HepG2 (cell line): Measurements from ENCODE around the gene ANKRD11. TPM values are rescaled to one million over a fixed set of nuclear protein-coding genes. Genes with fewer than 3 reads are reported as not detected.
A peak's percentile ranks its signal among the peaks of the same experiment; 100 is the strongest.

Experiments
- CEBPG ChIP-seq: IDR thresholded peaks from 2 replicates; pipeline ENCODE4 v1.6.1; 2016
- IKZF4 ChIP-seq: sonication (generic); formaldehyde crosslinking; IDR thresholded peaks from 2 replicates; pipeline ENCODE4 v1.5.1; 2020; ENCODE audit warnings: borderline replicate concordance, mild to moderate bottlenecking, low read depth, missing genetic modification reagents; ENCODE audit errors: not compliant biosample characterization
- ISX ChIP-seq: sonication (generic); formaldehyde crosslinking; conservative IDR thresholded peaks from 2 replicates; pipeline ENCODE4 v1.5.0; 2020; ENCODE audit warnings: missing genetic modification reagents
- KDM1A ChIP-seq: IDR thresholded peaks from 2 replicates; pipeline ENCODE4 v1.6.1; 2016; ENCODE audit warnings: missing compliant biosample characterization
- RCOR2 ChIP-seq: IDR thresholded peaks from 2 replicates; pipeline ENCODE4 v1.6.1; 2016; ENCODE audit warnings: missing biosample characterization, missing genetic modification reagents
- U2AF2 ChIP-seq: fragments of 200-400 bp; formaldehyde crosslinking; IDR thresholded peaks from 2 replicates; pipeline ENCODE4 v1.6.1; 2017; ENCODE audit warnings: low read depth, mild to moderate bottlenecking, low read length
- ZNF337 ChIP-seq: sonication (generic); formaldehyde crosslinking; IDR thresholded peaks from 2 replicates; pipeline ENCODE4 v1.5.1; 2020; ENCODE audit warnings: missing genetic modification reagents, low read depth, mild to moderate bottlenecking, borderline replicate concordance
- ZNF557 ChIP-seq: sonication (generic); formaldehyde crosslinking; IDR thresholded peaks from 2 replicates; pipeline ENCODE4 v1.4.0; 2020; ENCODE audit warnings: missing genetic modification reagents
- ZSCAN9 ChIP-seq: IDR thresholded peaks from 2 replicates; pipeline ENCODE4 v1.6.1; 2016; ENCODE audit warnings: borderline replicate concordance
- polyA plus RNA-seq, 8 experiments: library from polyadenylated mRNA; depleted of rRNA in 3 of 8; stranded (reverse) in 7 of 8; unstranded in 1 of 8; fragments of >200 nt; fragmentation: Illumina TruSeq in 4 of 8; extraction: Trizol in 4 of 8; gene quantifications; 2 replicates each; pipeline versions ENCODE4 v1.2.1 to v1.2.3, GENCODE V29; 2011 to 2016; ENCODE audit warnings: low read depth in 4 of 8, missing spikeins in 1 of 8, mixed read lengths in 1 of 8; ENCODE audit not compliant: insufficient read depth in 1 of 8
- total RNA-seq, 5 experiments: library from RNA; depleted of rRNA; stranded (reverse); fragments of >200 nt; fragmentation: Illumina TruSeq; extraction: Trizol; gene quantifications; 2 replicates each; pipeline ENCODE4 v1.2.3, GENCODE V29; 2016; ENCODE audit warnings: low read depth in 1 of 5
- TF ChIP-seq, protein P1 (sequence below): sonication (generic); formaldehyde crosslinking; IDR thresholded peaks from 2 replicates; pipeline ENCODE4 v1.4.0; 2020; ENCODE audit warnings: low read depth, missing genetic modification reagents
- TF ChIP-seq, protein P2 (sequence below), 2 experiments: IDR thresholded peaks; 2 replicates each; pipeline ENCODE4 v1.6.1; 2011 to 2012; ENCODE audit warnings: low read length in 2 of 2, borderline replicate concordance in 1 of 2, low read depth in 1 of 2, mild to moderate bottlenecking in 1 of 2, moderate library complexity in 1 of 2
- TF ChIP-seq, protein P3 (sequence below): sonication (generic); formaldehyde crosslinking; IDR thresholded peaks from 2 replicates; pipeline ENCODE4 v1.4.0; 2020; ENCODE audit warnings: mild to moderate bottlenecking, missing genetic modification reagents
- TF ChIP-seq, protein P4 (sequence below): sonication (generic); formaldehyde crosslinking; IDR thresholded peaks from 2 replicates; pipeline ENCODE4 v1.4.0; 2020; ENCODE audit warnings: missing genetic modification reagents; ENCODE audit errors: not compliant biosample characterization
- TF ChIP-seq, protein P5 (sequence below): sonication (generic); formaldehyde crosslinking; IDR thresholded peaks from 2 replicates; pipeline ENCODE4 v1.5.0; 2020; ENCODE audit warnings: missing genetic modification reagents
- TF ChIP-seq, protein P6 (sequence below): sonication (generic); formaldehyde crosslinking; IDR thresholded peaks from 2 replicates; pipeline ENCODE4 v1.9.0; 2022; ENCODE audit warnings: missing genetic modification reagents, mild to moderate bottlenecking, borderline replicate concordance
- TF ChIP-seq, protein P7 (sequence below): sonication (generic); formaldehyde crosslinking; IDR thresholded peaks from 2 replicates; pipeline ENCODE4 v1.8.1; 2023; ENCODE audit warnings: mild to moderate bottlenecking, missing genetic modification reagents

Gene ANKRD11
- total and polyA plus RNA-seq, 2 of the 13 experiments (the other 11 are each of a cell fraction or from before 2014, with no cell fraction given), result 21.4 to 38.4 TPM

DNA sequence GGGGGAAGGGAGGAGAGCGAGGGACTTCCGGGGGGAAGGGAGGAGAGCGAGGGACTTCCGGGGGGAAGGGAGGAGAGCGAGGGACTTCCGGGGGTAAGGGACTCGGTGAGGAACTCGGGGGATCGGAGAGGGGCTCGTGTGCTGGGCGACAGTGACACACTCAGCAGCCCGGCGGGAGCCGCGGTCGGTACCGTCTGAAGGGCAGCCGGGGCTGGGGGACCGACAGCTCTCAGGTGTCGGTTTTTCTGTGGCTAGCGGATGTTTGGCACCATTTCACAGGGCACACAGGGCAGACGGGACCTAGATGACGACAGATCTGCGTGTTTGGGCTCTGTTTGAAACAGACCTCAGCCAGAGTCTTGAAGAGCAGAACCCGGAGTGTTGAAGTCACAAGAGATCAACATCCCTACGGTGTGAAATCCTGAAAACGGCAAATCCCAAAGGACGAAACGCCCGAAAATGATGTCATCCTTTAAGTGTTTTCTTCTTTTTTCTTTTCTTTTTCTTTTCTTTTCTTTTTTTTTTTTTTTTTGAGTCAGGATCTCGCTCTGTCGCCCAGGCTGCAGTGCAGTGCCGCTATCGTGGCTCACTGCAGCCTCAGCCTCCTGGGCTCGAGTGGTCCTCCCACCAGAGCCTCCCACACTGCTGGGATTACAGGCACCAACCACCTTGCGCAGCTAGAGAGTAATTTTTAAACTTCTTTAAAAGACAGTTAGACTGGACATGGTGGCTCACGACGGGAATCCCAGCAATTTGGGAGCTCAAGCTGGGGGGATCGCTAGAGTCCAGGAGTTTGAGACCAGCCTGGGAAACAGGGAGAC, 249.0 kb downstream of the ANKRD11 start (continued):
- TF ChIP-seq, protein P1, sequence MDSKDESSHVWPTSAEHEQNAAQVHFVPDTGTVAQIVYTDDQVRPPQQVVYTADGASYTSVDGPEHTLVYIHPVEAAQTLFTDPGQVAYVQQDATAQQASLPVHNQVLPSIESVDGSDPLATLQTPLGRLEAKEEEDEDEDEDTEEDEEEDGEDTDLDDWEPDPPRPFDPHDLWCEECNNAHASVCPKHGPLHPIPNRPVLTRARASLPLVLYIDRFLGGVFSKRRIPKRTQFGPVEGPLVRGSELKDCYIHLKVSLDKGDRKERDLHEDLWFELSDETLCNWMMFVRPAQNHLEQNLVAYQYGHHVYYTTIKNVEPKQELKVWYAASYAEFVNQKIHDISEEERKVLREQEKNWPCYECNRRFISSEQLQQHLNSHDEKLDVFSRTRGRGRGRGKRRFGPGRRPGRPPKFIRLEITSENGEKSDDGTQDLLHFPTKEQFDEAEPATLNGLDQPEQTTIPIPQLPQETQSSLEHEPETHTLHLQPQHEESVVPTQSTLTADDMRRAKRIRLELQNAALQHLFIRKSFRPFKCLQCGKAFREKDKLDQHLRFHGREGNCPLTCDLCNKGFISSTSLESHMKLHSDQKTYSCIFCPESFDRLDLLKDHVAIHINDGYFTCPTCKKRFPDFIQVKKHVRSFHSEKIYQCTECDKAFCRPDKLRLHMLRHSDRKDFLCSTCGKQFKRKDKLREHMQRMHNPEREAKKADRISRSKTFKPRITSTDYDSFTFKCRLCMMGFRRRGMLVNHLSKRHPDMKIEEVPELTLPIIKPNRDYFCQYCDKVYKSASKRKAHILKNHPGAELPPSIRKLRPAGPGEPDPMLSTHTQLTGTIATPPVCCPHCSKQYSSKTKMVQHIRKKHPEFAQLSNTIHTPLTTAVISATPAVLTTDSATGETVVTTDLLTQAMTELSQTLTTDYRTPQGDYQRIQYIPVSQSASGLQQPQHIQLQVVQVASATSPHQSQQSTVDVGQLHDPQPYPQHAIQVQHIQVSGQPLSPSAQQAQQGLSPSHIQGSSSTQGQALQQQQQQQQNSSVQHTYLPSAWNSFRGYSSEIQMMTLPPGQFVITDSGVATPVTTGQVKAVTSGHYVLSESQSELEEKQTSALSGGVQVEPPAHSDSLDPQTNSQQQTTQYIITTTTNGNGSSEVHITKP (CRISPR knock-in tag), result no peak
- TF ChIP-seq, protein P2, sequence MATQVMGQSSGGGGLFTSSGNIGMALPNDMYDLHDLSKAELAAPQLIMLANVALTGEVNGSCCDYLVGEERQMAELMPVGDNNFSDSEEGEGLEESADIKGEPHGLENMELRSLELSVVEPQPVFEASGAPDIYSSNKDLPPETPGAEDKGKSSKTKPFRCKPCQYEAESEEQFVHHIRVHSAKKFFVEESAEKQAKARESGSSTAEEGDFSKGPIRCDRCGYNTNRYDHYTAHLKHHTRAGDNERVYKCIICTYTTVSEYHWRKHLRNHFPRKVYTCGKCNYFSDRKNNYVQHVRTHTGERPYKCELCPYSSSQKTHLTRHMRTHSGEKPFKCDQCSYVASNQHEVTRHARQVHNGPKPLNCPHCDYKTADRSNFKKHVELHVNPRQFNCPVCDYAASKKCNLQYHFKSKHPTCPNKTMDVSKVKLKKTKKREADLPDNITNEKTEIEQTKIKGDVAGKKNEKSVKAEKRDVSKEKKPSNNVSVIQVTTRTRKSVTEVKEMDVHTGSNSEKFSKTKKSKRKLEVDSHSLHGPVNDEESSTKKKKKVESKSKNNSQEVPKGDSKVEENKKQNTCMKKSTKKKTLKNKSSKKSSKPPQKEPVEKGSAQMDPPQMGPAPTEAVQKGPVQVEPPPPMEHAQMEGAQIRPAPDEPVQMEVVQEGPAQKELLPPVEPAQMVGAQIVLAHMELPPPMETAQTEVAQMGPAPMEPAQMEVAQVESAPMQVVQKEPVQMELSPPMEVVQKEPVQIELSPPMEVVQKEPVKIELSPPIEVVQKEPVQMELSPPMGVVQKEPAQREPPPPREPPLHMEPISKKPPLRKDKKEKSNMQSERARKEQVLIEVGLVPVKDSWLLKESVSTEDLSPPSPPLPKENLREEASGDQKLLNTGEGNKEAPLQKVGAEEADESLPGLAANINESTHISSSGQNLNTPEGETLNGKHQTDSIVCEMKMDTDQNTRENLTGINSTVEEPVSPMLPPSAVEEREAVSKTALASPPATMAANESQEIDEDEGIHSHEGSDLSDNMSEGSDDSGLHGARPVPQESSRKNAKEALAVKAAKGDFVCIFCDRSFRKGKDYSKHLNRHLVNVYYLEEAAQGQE (IDR thresholded peaks at IDR 0.05; ENCODE audit: borderline replicate concordance in 1 of 2, low read depth in 1 of 2, low read length in 2 of 2), result no peak; a peak in 1 of 4 replicates
- peak; percentile 95 for TF ChIP-seq ZNF557 (CRISPR knock-in tag)
- TF ChIP-seq, protein P3, sequence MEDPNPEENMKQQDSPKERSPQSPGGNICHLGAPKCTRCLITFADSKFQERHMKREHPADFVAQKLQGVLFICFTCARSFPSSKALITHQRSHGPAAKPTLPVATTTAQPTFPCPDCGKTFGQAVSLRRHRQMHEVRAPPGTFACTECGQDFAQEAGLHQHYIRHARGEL (CRISPR knock-in tag), result no peak
- no peak for TF ChIP-seq IKZF4 (CRISPR knock-in tag)
- TF ChIP-seq CEBPG (CRISPR knock-in tag), result no peak
- TF ChIP-seq U2AF2, result no peak
- no peak for TF ChIP-seq RCOR2 (CRISPR knock-in tag)
- TF ChIP-seq, protein P4, sequence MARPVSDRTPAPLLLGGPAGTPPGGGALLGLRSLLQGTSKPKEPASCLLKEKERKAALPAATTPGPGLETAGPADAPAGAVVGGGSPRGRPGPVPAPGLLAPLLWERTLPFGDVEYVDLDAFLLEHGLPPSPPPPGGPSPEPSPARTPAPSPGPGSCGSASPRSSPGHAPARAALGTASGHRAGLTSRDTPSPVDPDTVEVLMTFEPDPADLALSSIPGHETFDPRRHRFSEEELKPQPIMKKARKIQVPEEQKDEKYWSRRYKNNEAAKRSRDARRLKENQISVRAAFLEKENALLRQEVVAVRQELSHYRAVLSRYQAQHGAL (CRISPR knock-in tag), result peak; percentile 55
- TF ChIP-seq ZSCAN9 (CRISPR knock-in tag), result peak; percentile 80
- peak; percentile 84 for TF ChIP-seq ISX
- TF ChIP-seq KDM1A (CRISPR knock-in tag), result 0 out of 2 replicates have a peak, but pooled peaks have one; percentile 28
- TF ChIP-seq, protein P5, sequence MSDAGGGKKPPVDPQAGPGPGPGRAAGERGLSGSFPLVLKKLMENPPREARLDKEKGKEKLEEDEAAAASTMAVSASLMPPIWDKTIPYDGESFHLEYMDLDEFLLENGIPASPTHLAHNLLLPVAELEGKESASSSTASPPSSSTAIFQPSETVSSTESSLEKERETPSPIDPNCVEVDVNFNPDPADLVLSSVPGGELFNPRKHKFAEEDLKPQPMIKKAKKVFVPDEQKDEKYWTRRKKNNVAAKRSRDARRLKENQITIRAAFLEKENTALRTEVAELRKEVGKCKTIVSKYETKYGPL (CRISPR knock-in tag), result peak; percentile 39; the same call in 1 of the 2 replicates
- TF ChIP-seq, protein P6, sequence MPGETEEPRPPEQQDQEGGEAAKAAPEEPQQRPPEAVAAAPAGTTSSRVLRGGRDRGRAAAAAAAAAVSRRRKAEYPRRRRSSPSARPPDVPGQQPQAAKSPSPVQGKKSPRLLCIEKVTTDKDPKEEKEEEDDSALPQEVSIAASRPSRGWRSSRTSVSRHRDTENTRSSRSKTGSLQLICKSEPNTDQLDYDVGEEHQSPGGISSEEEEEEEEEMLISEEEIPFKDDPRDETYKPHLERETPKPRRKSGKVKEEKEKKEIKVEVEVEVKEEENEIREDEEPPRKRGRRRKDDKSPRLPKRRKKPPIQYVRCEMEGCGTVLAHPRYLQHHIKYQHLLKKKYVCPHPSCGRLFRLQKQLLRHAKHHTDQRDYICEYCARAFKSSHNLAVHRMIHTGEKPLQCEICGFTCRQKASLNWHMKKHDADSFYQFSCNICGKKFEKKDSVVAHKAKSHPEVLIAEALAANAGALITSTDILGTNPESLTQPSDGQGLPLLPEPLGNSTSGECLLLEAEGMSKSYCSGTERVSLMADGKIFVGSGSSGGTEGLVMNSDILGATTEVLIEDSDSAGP (CRISPR knock-in tag), result peak; percentile 89; the same call in 1 of the 2 replicates
- 0 out of 2 replicates have a peak, but pooled peaks have one; percentile 31 for TF ChIP-seq ZNF337 (CRISPR knock-in tag)
- TF ChIP-seq, protein P7, sequence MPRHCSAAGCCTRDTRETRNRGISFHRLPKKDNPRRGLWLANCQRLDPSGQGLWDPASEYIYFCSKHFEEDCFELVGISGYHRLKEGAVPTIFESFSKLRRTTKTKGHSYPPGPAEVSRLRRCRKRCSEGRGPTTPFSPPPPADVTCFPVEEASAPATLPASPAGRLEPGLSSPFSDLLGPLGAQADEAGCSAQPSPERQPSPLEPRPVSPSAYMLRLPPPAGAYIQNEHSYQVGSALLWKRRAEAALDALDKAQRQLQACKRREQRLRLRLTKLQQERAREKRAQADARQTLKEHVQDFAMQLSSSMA (CRISPR knock-in tag), result peak; percentile 95
